ENCODE results near the gene LTA.

The LTA gene, protein sequence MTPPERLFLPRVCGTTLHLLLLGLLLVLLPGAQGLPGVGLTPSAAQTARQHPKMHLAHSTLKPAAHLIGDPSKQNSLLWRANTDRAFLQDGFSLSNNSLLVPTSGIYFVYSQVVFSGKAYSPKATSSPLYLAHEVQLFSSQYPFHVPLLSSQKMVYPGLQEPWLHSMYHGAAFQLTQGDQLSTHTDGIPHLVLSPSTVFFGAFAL

GRCh38 chr6:31572041-31572911 is at the start of gene LTA:
Gene LTA (plus strand): TSS chr6:31572289. CDS start chr6:31572743, 454 bp downstream.
- peak in 1 of 2 donors; percentile 60 for DNase-seq (ENCODE audit: low read depth in 2 of 2, low spot score in 1 of 2)

DNA sequence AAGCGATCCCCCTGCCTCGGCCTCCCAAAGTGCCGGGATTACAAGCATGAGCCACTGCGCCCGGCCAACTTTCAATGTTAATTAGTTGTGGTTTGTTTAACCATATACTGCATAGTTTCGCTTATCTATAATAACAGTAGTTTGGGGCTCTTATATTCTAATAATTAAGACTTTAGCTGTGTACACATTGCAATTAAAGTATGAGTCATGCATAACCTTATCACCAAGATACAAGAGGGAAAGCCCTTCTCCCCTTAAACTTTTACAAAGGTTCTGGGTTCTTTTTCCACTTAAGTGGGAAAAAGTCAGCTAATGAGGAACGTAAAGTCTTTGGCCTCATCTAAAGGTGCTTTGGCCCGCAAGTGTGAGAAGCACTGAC is 46.5 kb upstream of the LTA start:
- DNase-seq (ENCODE audit: low read depth in 2 of 2, low spot score in 1 of 2), result no peak

DNA sequence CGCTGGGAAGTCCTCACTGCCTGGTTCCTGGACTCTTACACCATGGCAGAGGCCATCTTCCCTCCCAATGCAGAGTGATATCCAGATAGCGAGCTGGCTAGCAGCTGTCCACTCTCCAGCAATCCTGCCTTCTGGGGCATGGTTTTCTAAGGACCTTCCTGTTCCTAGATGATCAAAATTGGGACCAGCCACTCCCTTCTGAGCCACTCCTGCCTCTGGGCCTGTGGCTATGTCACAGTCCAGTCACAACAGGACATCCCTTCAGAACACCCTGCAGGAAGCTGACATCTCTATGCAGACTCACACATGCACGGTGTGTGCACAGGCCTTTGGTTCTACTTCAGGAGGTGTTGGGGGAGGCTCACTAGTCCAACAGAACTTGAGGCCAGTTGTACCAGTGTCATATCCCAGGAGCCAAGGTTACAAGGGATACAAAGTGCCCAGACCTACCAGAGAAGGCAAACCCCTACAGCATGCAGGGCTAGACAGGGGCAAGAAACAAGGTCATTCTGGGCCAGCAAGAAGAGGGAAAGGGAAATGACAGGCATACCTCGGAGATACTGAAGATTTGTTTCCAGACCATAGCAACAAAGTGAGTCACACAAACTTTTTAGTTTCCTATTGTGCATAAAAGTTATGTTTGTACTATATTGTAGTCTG is 46.0 kb upstream of the LTA start:
- no peak for DNase-seq (ENCODE audit: low read depth in 2 of 2, low spot score in 1 of 2)

DNA sequence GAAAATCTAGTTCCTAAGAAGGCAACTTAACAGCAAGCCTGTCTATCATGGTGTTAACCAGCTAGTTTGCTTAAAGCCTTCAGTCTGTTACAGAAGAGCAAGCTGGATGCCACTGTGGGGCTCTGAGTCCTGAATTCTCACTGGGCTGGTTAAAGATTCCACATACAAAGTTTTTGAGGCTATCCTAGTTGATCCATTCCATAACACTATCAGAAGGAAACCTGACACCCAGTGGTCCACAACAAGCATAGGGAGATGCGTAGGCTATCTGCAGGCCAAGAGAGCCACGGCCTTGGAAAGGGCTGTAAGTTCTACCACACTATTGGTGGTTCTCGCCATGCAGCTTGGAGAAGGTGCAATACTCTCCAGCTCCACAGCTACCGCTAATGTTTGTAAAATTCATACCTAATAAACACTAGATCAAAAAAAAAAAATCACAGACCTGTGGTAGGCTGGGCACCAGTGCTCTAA is 43.7 kb upstream of the LTA start:
- DNase-seq (ENCODE audit: low read depth in 2 of 2, low spot score in 1 of 2), result no peak

GRCh38 chr6:31528821-31529328 is 43.2 kb upstream of the LTA start, which contains the start of gene MCCD1:
Gene MCCD1 (plus strand): TSS chr6:31528962. CDS start chr6:31529015, 53 bp downstream.
- DNase-seq (ENCODE audit: low read depth in 2 of 2, low spot score in 1 of 2), result no peak

DNA sequence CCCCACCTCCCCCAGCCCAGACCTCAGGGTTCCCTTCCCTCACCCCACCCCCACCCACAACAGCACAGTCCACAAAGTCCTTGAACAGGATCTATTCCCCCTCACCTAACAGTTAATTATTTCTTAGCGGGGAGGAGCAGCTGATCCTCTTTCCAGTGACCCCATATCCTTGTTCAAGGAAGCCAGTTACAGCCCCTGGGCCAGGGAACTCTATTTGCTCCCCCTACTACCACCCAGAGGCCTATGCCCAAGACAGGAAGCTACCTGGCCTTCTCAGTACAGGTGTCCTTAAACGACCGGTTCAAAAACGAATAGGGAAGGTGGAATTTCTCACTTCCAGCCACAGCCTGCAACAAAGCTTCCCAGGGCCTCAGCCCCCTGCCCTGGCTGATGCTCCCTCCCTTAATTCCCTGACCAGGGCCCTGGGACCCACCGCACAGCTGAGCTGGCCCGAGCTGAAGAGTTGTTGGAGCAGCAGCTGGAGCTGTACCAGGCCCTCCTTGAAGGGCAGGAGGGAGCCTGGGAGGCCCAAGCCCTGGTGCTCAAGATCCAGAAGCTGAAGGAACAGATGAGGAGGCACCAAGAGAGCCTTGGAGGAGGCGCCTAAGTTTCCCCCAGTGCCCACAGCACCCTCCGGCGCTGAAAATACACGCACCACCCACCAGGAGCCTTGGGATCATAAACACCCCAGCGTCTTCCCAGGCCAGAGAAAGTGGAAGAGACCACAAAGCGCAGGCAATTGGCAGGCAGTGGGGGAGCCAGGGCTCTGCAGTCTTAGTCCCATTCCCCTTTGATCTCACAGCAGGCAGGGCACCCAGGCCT is 42.5 kb upstream of the LTA start:
- no peak for DNase-seq (ENCODE audit: low read depth in 2 of 2, low spot score in 1 of 2)

DNA sequence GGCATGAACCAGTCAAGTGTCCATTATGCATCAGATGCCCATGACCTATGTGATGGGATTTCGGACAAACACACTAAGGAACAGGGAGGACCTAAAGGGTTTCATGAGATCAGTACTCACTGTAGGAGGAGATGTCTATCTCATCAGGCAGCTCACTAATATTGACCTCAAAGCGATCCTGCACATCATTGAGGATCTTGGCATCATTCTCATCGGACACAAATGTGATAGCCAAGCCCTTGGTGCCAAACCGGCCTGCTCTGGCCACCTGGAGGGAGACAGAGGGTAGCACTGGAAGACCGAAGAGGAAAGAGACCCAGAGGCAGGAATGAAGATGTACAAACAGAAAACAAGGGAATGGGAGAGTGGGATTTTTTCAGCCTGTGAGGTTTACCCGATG is 41.4 kb upstream of the LTA start:
- DNase-seq (ENCODE audit: low read depth in 2 of 2, low spot score in 1 of 2), result no peak

- DNase-seq (ENCODE audit: low read depth in 2 of 2, low spot score in 1 of 2), result no peak
Observed at GRCh38 chr6:31531162-31531561, 40.9 kb upstream of the LTA start.

DNA sequence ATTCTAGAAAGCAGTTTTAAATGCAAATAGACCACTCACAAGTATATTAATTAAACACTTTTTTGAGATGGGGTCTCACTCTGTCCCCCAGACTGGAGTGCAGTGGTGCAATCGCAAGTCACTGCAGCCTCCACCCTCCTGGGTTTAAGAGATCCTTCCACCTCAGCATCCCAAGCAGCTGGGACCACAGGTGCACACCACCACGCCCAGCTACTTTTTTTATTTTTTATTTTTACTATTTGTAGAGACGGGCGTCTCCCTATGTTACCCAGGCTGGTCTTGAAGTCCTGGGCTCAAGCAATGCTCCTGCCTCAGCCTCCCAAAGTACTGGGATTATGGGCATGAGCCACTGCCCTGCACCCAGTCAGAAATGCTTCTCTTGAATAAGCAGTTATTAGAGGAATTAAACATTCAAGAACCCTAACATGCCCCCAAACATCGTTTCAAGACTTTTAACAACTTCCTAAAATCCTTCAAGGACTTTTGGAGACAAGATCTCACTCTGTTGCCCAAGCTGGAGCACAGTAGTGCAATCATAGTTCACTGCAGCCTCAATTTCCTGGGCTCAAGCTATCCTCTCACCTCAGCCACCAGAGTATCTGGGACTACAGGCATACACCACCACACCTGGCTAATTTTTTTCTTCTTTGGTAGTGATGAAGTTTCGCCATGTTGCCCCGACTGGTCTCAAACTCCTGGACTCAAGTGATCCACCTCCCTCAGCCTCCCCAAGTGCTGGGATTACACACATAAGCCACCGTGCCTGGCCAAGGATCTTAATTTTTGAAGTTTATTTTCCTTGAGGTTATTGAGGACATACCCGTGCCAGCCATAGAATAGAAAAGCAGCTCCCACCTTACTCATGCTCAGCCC is 40.1 kb upstream of the LTA start:
- DNase-seq (ENCODE audit: low read depth in 2 of 2, low spot score in 1 of 2), result no peak

DNA sequence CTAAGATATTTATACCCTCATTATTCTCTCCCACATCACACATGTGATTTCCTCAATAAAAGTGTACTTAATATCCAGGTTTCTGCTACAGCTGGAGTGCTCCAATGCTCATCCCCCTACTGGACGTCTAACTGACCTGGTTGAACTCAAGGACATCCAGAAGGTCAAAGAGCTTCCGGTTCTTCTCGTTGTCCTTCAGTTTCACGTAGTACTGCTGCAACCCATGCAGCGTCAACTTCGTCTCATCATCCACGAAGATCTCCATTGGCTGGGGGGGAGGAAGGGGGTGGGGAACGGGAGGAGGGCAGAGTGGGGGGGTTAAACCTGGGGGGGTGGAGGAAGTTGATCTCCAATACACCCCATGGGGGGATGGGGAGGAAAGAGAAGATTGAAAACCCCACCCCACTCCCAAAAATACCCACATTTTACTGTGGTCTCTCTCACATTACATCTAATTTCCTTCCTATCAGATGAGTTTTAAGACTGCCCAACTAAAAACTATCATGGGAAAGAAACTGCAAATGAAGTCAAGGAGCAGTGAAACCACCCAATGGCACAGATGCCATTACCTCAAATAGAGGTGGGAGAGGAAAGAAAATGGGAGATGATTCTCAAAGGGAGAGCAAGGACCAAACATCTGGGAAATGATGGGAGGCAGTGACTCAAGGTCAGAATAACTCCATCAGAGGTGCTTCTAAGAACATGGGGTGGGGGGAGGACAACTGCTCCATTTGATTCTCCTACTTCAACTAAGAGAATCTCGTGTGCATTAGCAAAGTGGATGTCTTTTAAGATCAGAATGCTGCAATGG is 39.2 kb upstream of the LTA start:
- DNase-seq (ENCODE audit: low read depth in 2 of 2, low spot score in 1 of 2), result no peak

GRCh38 chr6:31533455-31533841 is 38.6 kb upstream of the LTA start:
- no peak for DNase-seq (ENCODE audit: low read depth in 2 of 2, low spot score in 1 of 2)

- DNase-seq (ENCODE audit: low read depth in 2 of 2, low spot score in 1 of 2), result no peak
Observed at GRCh38 chr6:31534011-31534410, 38.1 kb upstream of the LTA start.

- DNase-seq (ENCODE audit: low read depth in 2 of 2, low spot score in 1 of 2), result no peak
Observed at GRCh38 chr6:31534521-31535040, 37.5 kb upstream of the LTA start.

- DNase-seq (ENCODE audit: low read depth in 2 of 2, low spot score in 1 of 2), result no peak
Observed at GRCh38 chr6:31535538-31536324, 36.4 kb upstream of the LTA start.

DNA sequence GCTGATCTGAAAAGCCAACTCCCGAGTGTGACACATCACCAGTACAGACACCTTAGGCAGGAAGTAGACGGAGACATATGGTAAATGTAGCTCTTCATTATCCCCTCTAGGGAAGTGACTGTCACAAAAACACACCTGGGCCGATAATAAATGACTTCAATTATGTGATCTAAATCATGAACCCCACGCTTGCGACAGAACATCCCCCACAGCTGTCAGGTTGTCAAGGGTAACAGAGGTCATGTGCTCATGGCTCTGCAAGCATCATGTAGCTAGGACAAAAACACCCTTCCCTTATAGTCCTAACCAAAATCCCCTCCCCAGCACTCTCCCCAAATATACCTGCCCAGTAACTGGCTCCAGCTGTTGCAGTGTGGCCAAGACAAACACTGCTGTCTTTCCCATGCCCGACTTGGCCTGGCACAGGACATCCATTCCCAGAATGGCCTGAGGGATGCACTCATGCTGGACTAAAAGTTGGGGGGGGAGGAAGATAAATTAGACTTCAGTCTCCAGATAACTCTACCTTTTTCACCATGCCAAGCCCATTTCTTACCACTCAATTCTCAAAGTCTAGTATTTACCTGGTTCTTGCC is 33.2 kb upstream of the LTA start:
- no peak for DNase-seq (ENCODE audit: low read depth in 2 of 2, low spot score in 1 of 2)

DNA sequence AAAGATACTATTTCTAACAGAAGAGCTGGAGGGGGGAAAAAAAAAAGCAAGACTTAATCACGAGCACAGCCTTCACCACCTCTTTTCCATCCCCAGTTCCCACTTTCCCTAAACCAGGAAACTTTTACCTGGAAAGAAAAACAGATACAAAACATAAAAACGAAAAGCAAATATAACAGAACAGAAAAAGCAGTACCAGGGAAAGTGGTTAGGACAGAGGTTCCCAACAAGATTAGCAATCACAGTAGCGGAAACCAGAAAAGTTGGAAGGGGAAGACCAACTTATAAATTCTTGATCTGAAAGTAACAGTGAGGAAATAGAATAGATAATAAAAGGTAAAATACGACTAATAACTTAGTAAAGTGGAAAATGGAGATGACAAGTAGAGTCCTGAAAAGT is 31.4 kb upstream of the LTA start:
- DNase-seq (ENCODE audit: low read depth in 2 of 2, low spot score in 1 of 2), result no peak

DNA sequence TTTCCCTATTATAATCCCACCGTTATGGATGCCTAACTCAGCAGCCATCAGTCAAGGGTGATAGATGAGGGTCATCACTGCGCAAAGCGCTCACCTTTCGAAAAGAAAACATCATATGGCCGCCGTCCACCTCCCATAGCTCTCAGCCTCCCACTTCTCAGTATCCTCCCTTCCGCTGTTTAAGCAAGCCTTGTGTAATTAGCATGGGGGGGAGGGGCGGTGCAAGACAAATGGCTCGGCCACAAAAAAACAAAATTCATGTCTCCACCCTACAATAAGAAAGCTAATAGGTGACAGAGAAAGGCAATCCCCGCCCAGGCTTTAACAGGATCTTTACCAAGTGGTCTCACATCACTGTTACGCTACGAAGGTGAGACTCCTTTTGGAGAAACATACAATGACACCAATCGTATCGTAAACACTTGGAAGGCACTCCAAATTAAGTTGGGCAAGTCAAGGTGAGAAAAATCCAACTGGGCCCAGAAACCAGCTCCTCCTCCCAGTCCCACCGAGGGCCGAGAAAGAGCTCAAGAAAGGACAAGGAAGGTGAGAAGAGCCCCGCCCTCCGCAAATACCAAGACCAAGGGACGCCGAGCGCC is 30.9 kb upstream of the LTA start:
- DNase-seq (ENCODE audit: low read depth in 2 of 2, low spot score in 1 of 2), result peak in 1 of 2 donors; percentile 41

Measured in stimulated activated CD8-positive, alpha-beta memory T cell treated with anti-CD3 and anti-CD28 coated beads, Interleukin-4, amount 100 ng/mL, for 4 hours (primary cell).